Testis (tissue), 2 donors: Measurements from ENCODE around the gene NAV1.

ENCODE experiments used
- POLR2A ChIP-seq: fragments of 450-650 bp; IDR thresholded peaks from one replicate; pipeline ENCODE4 v1.6.1; 2017; ENCODE audit warnings: antibody characterized with exemption, mild to moderate bottlenecking, moderate library complexity
- TF ChIP-seq, protein P1 (sequence below), 3 experiments: fragments of 450-650 bp in 2 of 3; fragments of 200-600 bp in 1 of 3; sonication (generic) in 1 of 3; IDR thresholded peaks; one replicate each; pipeline ENCODE4 v1.5.1; 2016 to 2019; ENCODE audit warnings: antibody characterized with exemption in 3 of 3, mild to moderate bottlenecking in 2 of 3, moderate library complexity in 1 of 3

DNA sequence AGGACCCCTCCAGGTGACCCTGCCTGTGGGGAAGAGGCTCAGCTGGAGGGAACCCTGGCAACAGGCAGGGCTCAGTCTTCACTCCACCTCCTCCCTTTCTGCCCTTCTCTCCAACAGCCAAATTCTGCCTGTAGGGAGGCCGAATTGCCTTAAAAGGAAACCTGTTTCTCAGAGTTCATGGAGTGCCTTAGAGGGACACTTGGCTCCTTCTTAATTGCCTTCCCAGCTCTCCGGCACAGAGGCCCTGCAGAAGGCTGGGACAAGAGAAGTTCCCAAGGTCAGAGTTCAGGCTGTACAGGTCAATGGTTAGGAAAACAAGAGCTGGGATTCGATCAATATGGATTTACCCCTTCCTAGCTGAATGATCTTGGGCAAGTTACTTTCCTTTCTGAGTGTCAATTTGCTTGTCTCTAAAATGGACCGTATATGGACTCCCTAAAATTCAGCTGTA, 38.2 kb upstream of the NAV1 start:
- TF ChIP-seq, protein P1, sequence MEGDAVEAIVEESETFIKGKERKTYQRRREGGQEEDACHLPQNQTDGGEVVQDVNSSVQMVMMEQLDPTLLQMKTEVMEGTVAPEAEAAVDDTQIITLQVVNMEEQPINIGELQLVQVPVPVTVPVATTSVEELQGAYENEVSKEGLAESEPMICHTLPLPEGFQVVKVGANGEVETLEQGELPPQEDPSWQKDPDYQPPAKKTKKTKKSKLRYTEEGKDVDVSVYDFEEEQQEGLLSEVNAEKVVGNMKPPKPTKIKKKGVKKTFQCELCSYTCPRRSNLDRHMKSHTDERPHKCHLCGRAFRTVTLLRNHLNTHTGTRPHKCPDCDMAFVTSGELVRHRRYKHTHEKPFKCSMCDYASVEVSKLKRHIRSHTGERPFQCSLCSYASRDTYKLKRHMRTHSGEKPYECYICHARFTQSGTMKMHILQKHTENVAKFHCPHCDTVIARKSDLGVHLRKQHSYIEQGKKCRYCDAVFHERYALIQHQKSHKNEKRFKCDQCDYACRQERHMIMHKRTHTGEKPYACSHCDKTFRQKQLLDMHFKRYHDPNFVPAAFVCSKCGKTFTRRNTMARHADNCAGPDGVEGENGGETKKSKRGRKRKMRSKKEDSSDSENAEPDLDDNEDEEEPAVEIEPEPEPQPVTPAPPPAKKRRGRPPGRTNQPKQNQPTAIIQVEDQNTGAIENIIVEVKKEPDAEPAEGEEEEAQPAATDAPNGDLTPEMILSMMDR (IDR thresholded peaks at IDR 0.05): no peak
- TF ChIP-seq POLR2A: no peak
